IMR-90 (cell line): Measurements from ENCODE around the gene PNPLA1.

ENCODE experiments used
- CEBPB ChIP-seq: IDR thresholded peaks from 2 replicates; pipeline ENCODE4 v1.6.1; 2012; ENCODE audit warnings: low read depth, low read length, improper control_type of control experiment
- CTCF ChIP-seq: conservative IDR thresholded peaks from 2 replicates; pipeline ENCODE4 v1.5.1; 2012; ENCODE audit warnings: mild to moderate bottlenecking, low read depth, low read length, improper control_type of control experiment
- POLR2A ChIP-seq: IDR thresholded peaks from 2 replicates; pipeline ENCODE4 v1.6.1; 2012; ENCODE audit warnings: mild to moderate bottlenecking, low read depth, low read length
- RAD21 ChIP-seq: IDR thresholded peaks from 2 replicates; pipeline ENCODE4 v1.6.1; 2012; ENCODE audit warnings: low read length, improper control_type of control experiment
- RFX5 ChIP-seq: IDR thresholded peaks from 2 replicates; pipeline ENCODE4 v1.8.0; 2012; ENCODE audit warnings: low read depth, mild to moderate bottlenecking, low read length, moderate library complexity
- USF2 ChIP-seq: fragments of 150-350 bp; IDR thresholded peaks from 2 replicates; pipeline ENCODE4 v1.6.1; 2017; ENCODE audit warnings: mild to moderate bottlenecking, antibody characterized with exemption, low read length, low read depth

GRCh38 chr6:36306375-36306774, 36.5 kb downstream of the PNPLA1 start:
- TF ChIP-seq CTCF: no peak
- no peak for TF ChIP-seq USF2
- no peak for TF ChIP-seq CEBPB
- no peak for TF ChIP-seq RAD21
- no peak for TF ChIP-seq POLR2A
- no peak for TF ChIP-seq RFX5
